Neural cell (in vitro differentiated cells): ENCODE results near the gene RHOBTB3. TPM values are rescaled to one million over a fixed set of nuclear protein-coding genes. Genes with fewer than 3 reads are reported as not detected.

ENCODE experiments used
- H2AFZ ChIP-seq: fragments of 200-600, 300-800 bp; sonication (generic), shearing (Covaris generic); 2 replicates; pipeline ENCODE4 v1.6.0; 2014; ENCODE audit warnings: low read depth, mild to moderate bottlenecking, antibody characterized with exemption, low read length, moderate library complexity
- H3F3A ChIP-seq: fragments of 200-600 bp; shearing (Covaris generic); 2 replicates; pipeline ENCODE4 v1.6.1; 2016; ENCODE audit warnings: mild to moderate bottlenecking, moderate library complexity, mixed read lengths, antibody characterized with exemption, low read length; ENCODE audit not compliant: insufficient read depth, poor library complexity, severe bottlenecking
- H3K27ac ChIP-seq: fragments of 200-600, 300-800 bp; sonication (generic), shearing (Covaris generic); 2 replicates; pipeline ENCODE4 v1.5.1; 2014; ENCODE audit warnings: mild to moderate bottlenecking, low read length, moderate library complexity
- H3K27me3 ChIP-seq: fragments of 300-800, 200-600 bp; sonication (generic), shearing (Covaris generic); 2 replicates; pipeline ENCODE4 v1.6.0; 2014; ENCODE audit warnings: mild to moderate bottlenecking, low read depth, low read length, moderate library complexity; ENCODE audit not compliant: insufficient read depth
- H3K36me3 ChIP-seq: fragments of 300-800, 200-600 bp; sonication (generic), shearing (Covaris generic); 2 replicates; pipeline ENCODE4 v1.5.1; 2014; ENCODE audit warnings: mild to moderate bottlenecking, antibody characterized with exemption, low read length, moderate library complexity; ENCODE audit not compliant: insufficient read depth
- H3K4me2 ChIP-seq: fragments of 300-800, 200-600 bp; sonication (generic), shearing (Covaris generic); 2 replicates; pipeline ENCODE4 v1.6.0; 2014; ENCODE audit warnings: mild to moderate bottlenecking, low read length
- H3K4me3 ChIP-seq: fragments of 300-800, 200-600 bp; sonication (generic), shearing (Covaris generic); 2 replicates; pipeline ENCODE4 v1.5.1; 2014; ENCODE audit warnings: mild to moderate bottlenecking, low read length, moderate library complexity
- H3K79me2 ChIP-seq: fragments of 200-600 bp; shearing (Covaris generic); replicated peaks from 2 replicates; pipeline ENCODE4 v1.6.0; 2014; ENCODE audit warnings: mild to moderate bottlenecking, low read length, moderate library complexity; ENCODE audit not compliant: insufficient read depth
- H3K9ac ChIP-seq: fragments of 300-800, 200-600 bp; sonication (generic), shearing (Covaris generic); 2 replicates; pipeline ENCODE4 v1.6.1; 2016; ENCODE audit warnings: mild to moderate bottlenecking, low read length, mixed read lengths
- H3K9me2 ChIP-seq: fragments of 200-600 bp; shearing (Covaris generic); 2 replicates; pipeline ENCODE4 v1.6.1; 2016; ENCODE audit warnings: mild to moderate bottlenecking, low read length, mixed read lengths; ENCODE audit not compliant: insufficient read depth
- H3K9me3 ChIP-seq: fragments of 200-600, 300-800 bp; sonication (generic), shearing (Covaris generic); 2 replicates; pipeline ENCODE4 v1.6.1; 2016; ENCODE audit warnings: mild to moderate bottlenecking, mixed run types, low read length, moderate library complexity, mixed read lengths
- H4K20me1 ChIP-seq: fragments of 200-600 bp; shearing (Covaris generic); 2 replicates; pipeline ENCODE4 v1.6.1; 2016; ENCODE audit warnings: mild to moderate bottlenecking, mixed run types; ENCODE audit not compliant: insufficient read depth
- EP300 ChIP-seq: fragments of 450-650 bp; conservative IDR thresholded peaks from 2 replicates; pipeline ENCODE4 v1.6.1; 2014; ENCODE audit warnings: antibody characterized with exemption, mild to moderate bottlenecking, moderate library complexity; ENCODE audit not compliant: poor library complexity, severe bottlenecking
- EZH2 ChIP-seq: fragments of 200-600, 300-800 bp; shearing (Covaris generic), sonication (generic); IDR thresholded peaks from 2 replicates; pipeline ENCODE4 v1.6.1; 2014; ENCODE audit warnings: antibody characterized with exemption, low read length, borderline replicate concordance, mild to moderate bottlenecking; ENCODE audit not compliant: insufficient read depth, poor library complexity, severe bottlenecking
- MXI1 ChIP-seq: fragments of 450-650 bp; conservative IDR thresholded peaks from 2 replicates; pipeline ENCODE4 v1.6.1; 2014; ENCODE audit warnings: antibody characterized with exemption, mild to moderate bottlenecking; ENCODE audit not compliant: poor library complexity, severe bottlenecking
- POLR2AphosphoS5 ChIP-seq: IDR thresholded peaks from 2 replicates; pipeline ENCODE4 v1.6.1; 2012
- RAD21 ChIP-seq: fragments of 450-650 bp; conservative IDR thresholded peaks from 2 replicates; pipeline ENCODE4 v1.6.1; 2014; ENCODE audit warnings: antibody characterized with exemption, mild to moderate bottlenecking, moderate library complexity
- SMC3 ChIP-seq: fragments of 450-650 bp; conservative IDR thresholded peaks from 2 replicates; pipeline ENCODE4 v1.6.1; 2014; ENCODE audit warnings: antibody characterized with exemption, mild to moderate bottlenecking, moderate library complexity; ENCODE audit not compliant: poor library complexity
- TAF1 ChIP-seq: IDR thresholded peaks from 2 replicates; pipeline ENCODE4 v1.6.1; 2012; ENCODE audit warnings: low read depth
- polyA plus RNA-seq: library from polyadenylated mRNA; depleted of rRNA; stranded (reverse); fragments of >200 nt; gene quantifications from 2 replicates; pipeline ENCODE4 v1.2.3, GENCODE V29; 2014
- TF ChIP-seq, protein P1 (sequence below): fragments of 450-650 bp; IDR thresholded peaks from 2 replicates; pipeline ENCODE4 v1.5.1; 2014; ENCODE audit warnings: antibody characterized with exemption, mild to moderate bottlenecking, moderate library complexity; ENCODE audit not compliant: poor library complexity, severe bottlenecking
- TF ChIP-seq, protein P2 (sequence below): IDR thresholded peaks from 2 replicates; pipeline ENCODE4 v1.6.1; 2012; ENCODE audit warnings: borderline replicate concordance

Gene RHOBTB3
- polyA plus RNA-seq, 1 donor from 2014 or later = 99.4 TPM

DNA sequence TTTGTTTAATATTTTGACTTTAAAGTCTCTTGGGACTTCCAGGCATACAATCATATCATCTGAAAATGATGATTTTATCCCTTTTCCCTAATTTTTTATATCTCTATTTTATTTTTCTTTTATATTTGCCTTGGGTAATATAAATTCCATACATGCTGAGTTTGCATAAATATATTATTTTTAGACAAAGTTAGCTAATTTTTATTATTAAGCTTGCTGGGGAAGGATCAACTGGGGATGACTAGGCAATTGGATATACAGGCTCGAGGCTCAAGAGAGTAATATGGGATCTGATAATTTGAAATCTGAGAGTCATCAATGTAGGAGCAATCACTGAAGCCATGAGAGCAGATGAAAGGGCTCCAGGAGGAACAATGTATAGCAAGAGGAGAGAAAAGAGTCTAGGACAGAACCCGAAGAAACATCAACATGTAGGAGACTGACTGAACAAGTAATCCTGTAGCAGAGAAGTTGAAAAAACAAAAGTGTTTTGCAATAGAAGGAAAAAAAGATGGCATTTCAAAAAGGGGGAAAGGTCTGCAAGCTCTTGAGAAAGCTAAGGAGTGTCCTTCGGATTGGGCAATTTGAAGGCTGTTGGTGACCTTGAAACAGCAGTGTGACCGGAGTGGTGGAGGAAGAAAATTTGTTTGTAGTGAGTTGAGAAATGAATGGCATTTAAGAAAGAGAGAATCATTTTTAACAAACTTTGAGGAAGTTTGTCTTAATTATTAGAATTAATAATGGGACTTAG, 17.0 kb upstream of the RHOBTB3 start:
- TF ChIP-seq, protein P1, sequence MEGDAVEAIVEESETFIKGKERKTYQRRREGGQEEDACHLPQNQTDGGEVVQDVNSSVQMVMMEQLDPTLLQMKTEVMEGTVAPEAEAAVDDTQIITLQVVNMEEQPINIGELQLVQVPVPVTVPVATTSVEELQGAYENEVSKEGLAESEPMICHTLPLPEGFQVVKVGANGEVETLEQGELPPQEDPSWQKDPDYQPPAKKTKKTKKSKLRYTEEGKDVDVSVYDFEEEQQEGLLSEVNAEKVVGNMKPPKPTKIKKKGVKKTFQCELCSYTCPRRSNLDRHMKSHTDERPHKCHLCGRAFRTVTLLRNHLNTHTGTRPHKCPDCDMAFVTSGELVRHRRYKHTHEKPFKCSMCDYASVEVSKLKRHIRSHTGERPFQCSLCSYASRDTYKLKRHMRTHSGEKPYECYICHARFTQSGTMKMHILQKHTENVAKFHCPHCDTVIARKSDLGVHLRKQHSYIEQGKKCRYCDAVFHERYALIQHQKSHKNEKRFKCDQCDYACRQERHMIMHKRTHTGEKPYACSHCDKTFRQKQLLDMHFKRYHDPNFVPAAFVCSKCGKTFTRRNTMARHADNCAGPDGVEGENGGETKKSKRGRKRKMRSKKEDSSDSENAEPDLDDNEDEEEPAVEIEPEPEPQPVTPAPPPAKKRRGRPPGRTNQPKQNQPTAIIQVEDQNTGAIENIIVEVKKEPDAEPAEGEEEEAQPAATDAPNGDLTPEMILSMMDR = no peak
- TF ChIP-seq POLR2AphosphoS5 (no peak), EP300 (no peak), TAF1 (no peak), RAD21 (no peak), EZH2 (no peak), SMC3 (no peak), MXI1 (no peak)
- TF ChIP-seq, protein P2, sequence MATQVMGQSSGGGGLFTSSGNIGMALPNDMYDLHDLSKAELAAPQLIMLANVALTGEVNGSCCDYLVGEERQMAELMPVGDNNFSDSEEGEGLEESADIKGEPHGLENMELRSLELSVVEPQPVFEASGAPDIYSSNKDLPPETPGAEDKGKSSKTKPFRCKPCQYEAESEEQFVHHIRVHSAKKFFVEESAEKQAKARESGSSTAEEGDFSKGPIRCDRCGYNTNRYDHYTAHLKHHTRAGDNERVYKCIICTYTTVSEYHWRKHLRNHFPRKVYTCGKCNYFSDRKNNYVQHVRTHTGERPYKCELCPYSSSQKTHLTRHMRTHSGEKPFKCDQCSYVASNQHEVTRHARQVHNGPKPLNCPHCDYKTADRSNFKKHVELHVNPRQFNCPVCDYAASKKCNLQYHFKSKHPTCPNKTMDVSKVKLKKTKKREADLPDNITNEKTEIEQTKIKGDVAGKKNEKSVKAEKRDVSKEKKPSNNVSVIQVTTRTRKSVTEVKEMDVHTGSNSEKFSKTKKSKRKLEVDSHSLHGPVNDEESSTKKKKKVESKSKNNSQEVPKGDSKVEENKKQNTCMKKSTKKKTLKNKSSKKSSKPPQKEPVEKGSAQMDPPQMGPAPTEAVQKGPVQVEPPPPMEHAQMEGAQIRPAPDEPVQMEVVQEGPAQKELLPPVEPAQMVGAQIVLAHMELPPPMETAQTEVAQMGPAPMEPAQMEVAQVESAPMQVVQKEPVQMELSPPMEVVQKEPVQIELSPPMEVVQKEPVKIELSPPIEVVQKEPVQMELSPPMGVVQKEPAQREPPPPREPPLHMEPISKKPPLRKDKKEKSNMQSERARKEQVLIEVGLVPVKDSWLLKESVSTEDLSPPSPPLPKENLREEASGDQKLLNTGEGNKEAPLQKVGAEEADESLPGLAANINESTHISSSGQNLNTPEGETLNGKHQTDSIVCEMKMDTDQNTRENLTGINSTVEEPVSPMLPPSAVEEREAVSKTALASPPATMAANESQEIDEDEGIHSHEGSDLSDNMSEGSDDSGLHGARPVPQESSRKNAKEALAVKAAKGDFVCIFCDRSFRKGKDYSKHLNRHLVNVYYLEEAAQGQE = no peak
- no peaks in the 10 kb centered on the region for H4K20me1 ChIP-seq
- no peaks in the 10 kb centered on the region for H3K9me3 ChIP-seq
- no peak overlapping the region for H3K27ac ChIP-seq
- H3K27me3 ChIP-seq = peaks cover 12% of the 10 kb centered on the region
- no peaks in the 10 kb centered on the region for H3F3A ChIP-seq
- H3K79me2 ChIP-seq = no peaks in the 10 kb centered on the region
- no peak overlapping the region for H3K4me2 ChIP-seq
- H2AFZ ChIP-seq = no peak overlapping the region
- no peak overlapping the region for H3K9ac ChIP-seq
- no peak overlapping the region for H3K4me3 ChIP-seq
- H3K9me2 ChIP-seq = no peaks in the 10 kb centered on the region
- no peaks in the 10 kb centered on the region for H3K36me3 ChIP-seq

DNA sequence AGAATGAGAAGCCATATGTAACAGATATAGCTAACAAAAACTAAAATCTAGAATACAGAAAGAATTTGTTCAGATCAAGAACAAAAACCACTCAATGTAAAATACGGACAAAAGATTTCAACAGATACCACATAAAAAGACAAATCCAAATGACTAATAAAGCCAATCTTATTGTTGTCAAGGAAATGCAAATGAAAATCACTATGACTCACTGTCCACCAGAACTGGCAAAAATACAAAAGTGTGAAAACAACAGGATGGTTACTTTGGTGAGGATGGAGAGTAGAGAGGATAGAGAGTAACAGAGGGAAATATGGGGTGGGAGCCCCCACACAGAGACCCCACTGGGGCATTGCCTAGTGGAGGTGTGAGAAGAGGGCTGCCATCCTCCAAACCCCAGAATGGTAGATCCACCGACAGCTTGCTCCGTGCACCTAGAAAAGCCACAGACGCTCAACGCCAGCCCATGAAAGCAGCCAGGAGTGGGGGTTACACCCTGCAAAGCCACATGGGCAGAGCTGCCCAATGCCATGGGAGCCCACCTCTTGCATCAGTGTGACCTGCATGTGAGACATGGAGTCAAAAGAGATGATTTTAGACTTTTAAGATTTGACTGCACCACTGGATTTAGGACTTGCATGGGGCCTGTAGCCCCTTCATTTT, 15.2 kb upstream of the RHOBTB3 start:
- no peak overlapping the region for H3K4me2 ChIP-seq
- H3K4me3 ChIP-seq = no peak overlapping the region
- H3K79me2 ChIP-seq = no peaks in the 10 kb centered on the region
- H3K9me3 ChIP-seq = no peaks in the 10 kb centered on the region
- H4K20me1 ChIP-seq = no peaks in the 10 kb centered on the region
- H3K27me3 ChIP-seq = peaks cover 10% of the 10 kb centered on the region
- no peak for TF ChIP-seq POLR2AphosphoS5
- TF ChIP-seq MXI1 = no peak
- TF ChIP-seq EP300 = no peak
- TF ChIP-seq RAD21 = no peak
- no peak for TF ChIP-seq EZH2
- H3K27ac ChIP-seq = no peak overlapping the region
- H3F3A ChIP-seq = no peaks in the 10 kb centered on the region
- H3K36me3 ChIP-seq = no peaks in the 10 kb centered on the region
- H2AFZ ChIP-seq = no peak overlapping the region
- H3K9ac ChIP-seq = no peak overlapping the region
- no peaks in the 10 kb centered on the region for H3K9me2 ChIP-seq
